ENCODE measurements around the gene NT5DC1. TPM values are rescaled to one million over a fixed set of nuclear protein-coding genes. Genes with fewer than 3 reads are reported as not detected.

Gene NT5DC1
- total and polyA plus RNA-seq, 4 donors: 18.6 to 29.4 (median 20.1) TPM

GRCh38 chr6:116154887-116155286 is 54.2 kb downstream of the NT5DC1 start:
- no peaks in the 10 kb centered on the region for H3K27me3 ChIP-seq (ENCODE audit: control insufficient read depth, insufficient read depth, low read length)
- no peak overlapping the region for H3K27ac ChIP-seq (ENCODE audit: low read depth, low read length)
- H3K9me3 ChIP-seq (ENCODE audit: control insufficient read depth, insufficient read depth, low read length): peaks cover 1% of the 10 kb centered on the region
- no CpG with 5 or more reads among the region's 2 CpGs for WGBS (ENCODE audit: insufficient coverage)
- H3K4me3 ChIP-seq (ENCODE audit: low read depth, low read length): no peak overlapping the region
- H3K4me1 ChIP-seq (ENCODE audit: control insufficient read depth, insufficient read depth, low read length): no peaks in the 10 kb centered on the region
- H3K36me3 ChIP-seq (ENCODE audit: control insufficient read depth, insufficient read depth, low read length): no peaks in the 10 kb centered on the region
- DNase-seq (ENCODE audit: low read depth in 4 of 6, low spot score in 6 of 6): no peak

- Histone ChIP-seq H3K27ac (ENCODE audit: low read depth, low read length) (no peak overlapping the region), H3K27me3 (ENCODE audit: control insufficient read depth, insufficient read depth, low read length) (no peaks in the 10 kb centered on the region), H3K36me3 (ENCODE audit: control insufficient read depth, insufficient read depth, low read length) (no peaks in the 10 kb centered on the region), H3K4me3 (ENCODE audit: low read depth, low read length) (no peak overlapping the region), H3K9me3 (ENCODE audit: control insufficient read depth, insufficient read depth, low read length) (peaks cover 2% of the 10 kb centered on the region), H3K4me1 (ENCODE audit: control insufficient read depth, insufficient read depth, low read length) (no peaks in the 10 kb centered on the region)
- DNase-seq (ENCODE audit: low read depth in 4 of 6, low spot score in 6 of 6): no peak
- 95% methylated on average over 3 of the region's 7 CpGs for WGBS (ENCODE audit: insufficient coverage)
Observed at GRCh38 chr6:116156405-116157326, 56.0 kb downstream of the NT5DC1 start.

GRCh38 chr6:116157391-116157790 is 56.7 kb downstream of the NT5DC1 start:
- no CpG with 5 or more reads among the region's 1 CpG for WGBS (ENCODE audit: insufficient coverage)
- Histone ChIP-seq H3K27ac (ENCODE audit: low read depth, low read length) (no peak overlapping the region), H3K27me3 (ENCODE audit: control insufficient read depth, insufficient read depth, low read length) (no peaks in the 10 kb centered on the region), H3K9me3 (ENCODE audit: control insufficient read depth, insufficient read depth, low read length) (peaks cover 2% of the 10 kb centered on the region), H3K4me3 (ENCODE audit: low read depth, low read length) (no peak overlapping the region), H3K4me1 (ENCODE audit: control insufficient read depth, insufficient read depth, low read length) (no peaks in the 10 kb centered on the region), H3K36me3 (ENCODE audit: control insufficient read depth, insufficient read depth, low read length) (no peaks in the 10 kb centered on the region)
- no peak for DNase-seq (ENCODE audit: low read depth in 4 of 6, low spot score in 6 of 6)

GRCh38 chr6:116158641-116159040 is 58.0 kb downstream of the NT5DC1 start:
- H3K4me1 ChIP-seq (ENCODE audit: control insufficient read depth, insufficient read depth, low read length): no peaks in the 10 kb centered on the region
- 63% methylated on average over 2 of the region's 3 CpGs for WGBS (ENCODE audit: insufficient coverage)
- H3K36me3 ChIP-seq (ENCODE audit: control insufficient read depth, insufficient read depth, low read length): no peaks in the 10 kb centered on the region
- no peak overlapping the region for H3K27ac ChIP-seq (ENCODE audit: low read depth, low read length)
- H3K27me3 ChIP-seq (ENCODE audit: control insufficient read depth, insufficient read depth, low read length): no peaks in the 10 kb centered on the region
- no peak for DNase-seq (ENCODE audit: low read depth in 4 of 6, low spot score in 6 of 6)
- H3K9me3 ChIP-seq (ENCODE audit: control insufficient read depth, insufficient read depth, low read length): peaks cover 2% of the 10 kb centered on the region
- no peak overlapping the region for H3K4me3 ChIP-seq (ENCODE audit: low read depth, low read length)

- Histone ChIP-seq H3K4me1 (ENCODE audit: control insufficient read depth, insufficient read depth, low read length) (no peaks in the 10 kb centered on the region), H3K27ac (ENCODE audit: low read depth, low read length) (no peak overlapping the region), H3K9me3 (ENCODE audit: control insufficient read depth, insufficient read depth, low read length) (peaks cover 2% of the 10 kb centered on the region), H3K36me3 (ENCODE audit: control insufficient read depth, insufficient read depth, low read length) (no peaks in the 10 kb centered on the region), H3K27me3 (ENCODE audit: control insufficient read depth, insufficient read depth, low read length) (no peaks in the 10 kb centered on the region), H3K4me3 (ENCODE audit: low read depth, low read length) (no peak overlapping the region)
- DNase-seq (ENCODE audit: low read depth in 4 of 6, low spot score in 6 of 6): no peak
- WGBS (ENCODE audit: insufficient coverage): 100% methylated on average over 1 of the region's 3 CpGs
Observed at GRCh38 chr6:116159782-116160524, 59.3 kb downstream of the NT5DC1 start.

- Histone ChIP-seq H3K27ac (ENCODE audit: low read depth, low read length) (no peak overlapping the region), H3K9me3 (ENCODE audit: control insufficient read depth, insufficient read depth, low read length) (no peaks in the 10 kb centered on the region), H3K27me3 (ENCODE audit: control insufficient read depth, insufficient read depth, low read length) (no peaks in the 10 kb centered on the region), H3K4me1 (ENCODE audit: control insufficient read depth, insufficient read depth, low read length) (no peaks in the 10 kb centered on the region), H3K4me3 (ENCODE audit: low read depth, low read length) (no peak overlapping the region), H3K36me3 (ENCODE audit: control insufficient read depth, insufficient read depth, low read length) (no peaks in the 10 kb centered on the region)
- DNase-seq (ENCODE audit: low read depth in 4 of 6, low spot score in 6 of 6): no peak
- WGBS (ENCODE audit: insufficient coverage): 88% methylated on average over 1 of the region's 1 CpG
Observed at GRCh38 chr6:116165596-116165995, 64.9 kb downstream of the NT5DC1 start.

- H3K27me3 ChIP-seq (ENCODE audit: control insufficient read depth, insufficient read depth, low read length): no peaks in the 10 kb centered on the region
- no CpG with 5 or more reads among the region's 1 CpG for WGBS (ENCODE audit: insufficient coverage)
- DNase-seq (ENCODE audit: low read depth in 4 of 6, low spot score in 6 of 6): no peak
- no peaks in the 10 kb centered on the region for H3K4me1 ChIP-seq (ENCODE audit: control insufficient read depth, insufficient read depth, low read length)
- no peak overlapping the region for H3K4me3 ChIP-seq (ENCODE audit: low read depth, low read length)
- no peaks in the 10 kb centered on the region for H3K36me3 ChIP-seq (ENCODE audit: control insufficient read depth, insufficient read depth, low read length)
- no peak overlapping the region for H3K27ac ChIP-seq (ENCODE audit: low read depth, low read length)
- H3K9me3 ChIP-seq (ENCODE audit: control insufficient read depth, insufficient read depth, low read length): no peaks in the 10 kb centered on the region
Observed at GRCh38 chr6:116166369-116166768, 65.7 kb downstream of the NT5DC1 start.

- no peaks in the 10 kb centered on the region for H3K4me1 ChIP-seq (ENCODE audit: control insufficient read depth, insufficient read depth, low read length)
- H3K9me3 ChIP-seq (ENCODE audit: control insufficient read depth, insufficient read depth, low read length): no peaks in the 10 kb centered on the region
- no CpG with 5 or more reads among the region's 1 CpG for WGBS (ENCODE audit: insufficient coverage)
- no peaks in the 10 kb centered on the region for H3K36me3 ChIP-seq (ENCODE audit: control insufficient read depth, insufficient read depth, low read length)
- no peak overlapping the region for H3K4me3 ChIP-seq (ENCODE audit: low read depth, low read length)
- DNase-seq (ENCODE audit: low read depth in 4 of 6, low spot score in 6 of 6): no peak
- no peaks in the 10 kb centered on the region for H3K27me3 ChIP-seq (ENCODE audit: control insufficient read depth, insufficient read depth, low read length)
- H3K27ac ChIP-seq (ENCODE audit: low read depth, low read length): no peak overlapping the region
Observed at GRCh38 chr6:116168148-116168547, 67.5 kb downstream of the NT5DC1 start.

GRCh38 chr6:116169880-116170279 is 69.2 kb downstream of the NT5DC1 start:
- no peaks in the 10 kb centered on the region for H3K4me1 ChIP-seq (ENCODE audit: control insufficient read depth, insufficient read depth, low read length)
- H3K27me3 ChIP-seq (ENCODE audit: control insufficient read depth, insufficient read depth, low read length): no peaks in the 10 kb centered on the region
- DNase-seq (ENCODE audit: low read depth in 4 of 6, low spot score in 6 of 6): no peak
- no peak overlapping the region for H3K27ac ChIP-seq (ENCODE audit: low read depth, low read length)
- no peak overlapping the region for H3K4me3 ChIP-seq (ENCODE audit: low read depth, low read length)
- 100% methylated on average over 1 of the region's 2 CpGs for WGBS (ENCODE audit: insufficient coverage)
- no peaks in the 10 kb centered on the region for H3K36me3 ChIP-seq (ENCODE audit: control insufficient read depth, insufficient read depth, low read length)
- H3K9me3 ChIP-seq (ENCODE audit: control insufficient read depth, insufficient read depth, low read length): no peaks in the 10 kb centered on the region

Data from spinal cord (tissue), 10 donors.